Measurements from ENCODE around the gene KCNQ1OT1. TPM values are rescaled to one million over a fixed set of nuclear protein-coding genes. Genes with fewer than 3 reads are reported as not detected.

The KCNQ1OT1 gene
- total RNA-seq, 1 experiment from 2014 or later = 1.2 TPM

DNA sequence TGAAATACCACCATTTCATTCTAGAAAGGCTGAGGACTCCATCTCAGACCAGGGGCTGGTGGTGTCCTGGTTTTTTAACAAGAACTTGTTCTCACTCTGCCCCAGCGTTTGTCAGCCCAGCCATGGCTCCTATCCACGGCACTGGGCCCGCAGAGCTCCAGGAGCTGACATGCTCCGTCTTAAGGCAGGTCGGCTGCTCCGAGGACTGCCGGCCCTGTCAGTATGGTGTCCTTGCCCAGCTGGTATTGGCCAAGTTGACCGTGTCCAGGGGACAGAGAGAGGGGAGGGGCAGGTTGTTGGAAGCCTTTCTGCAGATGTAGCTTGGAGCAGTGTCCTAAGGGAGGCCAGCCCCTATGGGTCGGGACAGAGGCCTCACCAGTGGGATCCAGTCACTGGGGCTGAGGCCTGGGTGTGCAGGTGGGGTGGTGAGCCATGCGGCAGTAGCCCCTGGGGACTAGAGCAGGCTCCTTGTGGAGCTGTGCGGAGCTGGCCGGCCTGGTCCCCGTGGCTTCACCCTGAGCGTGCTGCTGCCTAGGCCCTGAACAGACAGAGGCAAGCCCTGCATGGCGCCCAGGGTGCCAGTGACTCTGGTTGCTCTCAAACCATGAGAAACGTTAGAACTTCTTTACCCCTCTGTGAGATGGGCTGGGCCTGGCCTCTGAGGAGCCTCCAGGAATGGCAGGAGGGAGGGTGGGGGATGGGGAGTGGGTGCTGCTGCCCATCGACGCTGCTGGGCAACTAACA is 39.9 kb upstream of the KCNQ1OT1 start:
- no CpG with 5 or more reads among the region's 18 CpGs for WGBS (ENCODE audit: extremely low coverage, insufficient read length, low lambda C conversion rate)
- no peak overlapping the region for H3K27ac ChIP-seq (ENCODE audit: insufficient read length, low read depth, low read length)
- no peak overlapping the region for H3K56ac ChIP-seq (ENCODE audit: insufficient read length, low read depth, low read length)
- H3K4me1 ChIP-seq (ENCODE audit: insufficient read depth, low read length) = no peaks in the 10 kb centered on the region
- H2AK5ac ChIP-seq (ENCODE audit: insufficient read length, low read length) = no peak overlapping the region
- no peak overlapping the region for H2BK120ac ChIP-seq (ENCODE audit: low read depth, low read length, poor library complexity, severe bottlenecking)
- no peak for DNase-seq
- no peak overlapping the region for H2BK15ac ChIP-seq (ENCODE audit: low read depth, low read length)
- Mint-ChIP-seq H3K36me3 (ENCODE audit: insufficient read depth in 1 of 3, low read depth in 3 of 3) (no peaks in the 10 kb centered on the region; a peak in 2 of 7 replicates), H3K9me3 (peaks cover 2 to 3% of the 10 kb centered on the region in 2 experiments; a peak in 3 of 5 replicates), H3K27me3 (ENCODE audit: low read depth) (peaks cover 89% of the 10 kb centered on the region), H3K27ac (no peak overlapping the region), H3K4me3 (no peak overlapping the region), H3K4me1 (peaks cover 0 to 8% of the 10 kb centered on the region in 2 experiments; a peak in 2 of 4 replicates)
- H3K4me2 ChIP-seq (ENCODE audit: insufficient read depth, insufficient read length, low read length) = no peak overlapping the region
- no peaks in the 10 kb centered on the region for H4K20me1 ChIP-seq (ENCODE audit: control insufficient read depth, insufficient read depth, insufficient read length)
- no peaks in the 10 kb centered on the region for H3K23me2 ChIP-seq (ENCODE audit: insufficient read length, low read depth, low read length, poor library complexity, severe bottlenecking)
- H4K8ac ChIP-seq (replicated peaks; ENCODE audit: insufficient read length, low read depth, low read length) = no peak overlapping the region
- no peak overlapping the region for H3T11ph ChIP-seq (ENCODE audit: low read length)
- H3K4ac ChIP-seq (ENCODE audit: low read depth, low read length) = no peak overlapping the region
- H2BK5ac ChIP-seq (ENCODE audit: insufficient read length, low read length) = no peak overlapping the region
- TF ChIP-seq, protein P1, sequence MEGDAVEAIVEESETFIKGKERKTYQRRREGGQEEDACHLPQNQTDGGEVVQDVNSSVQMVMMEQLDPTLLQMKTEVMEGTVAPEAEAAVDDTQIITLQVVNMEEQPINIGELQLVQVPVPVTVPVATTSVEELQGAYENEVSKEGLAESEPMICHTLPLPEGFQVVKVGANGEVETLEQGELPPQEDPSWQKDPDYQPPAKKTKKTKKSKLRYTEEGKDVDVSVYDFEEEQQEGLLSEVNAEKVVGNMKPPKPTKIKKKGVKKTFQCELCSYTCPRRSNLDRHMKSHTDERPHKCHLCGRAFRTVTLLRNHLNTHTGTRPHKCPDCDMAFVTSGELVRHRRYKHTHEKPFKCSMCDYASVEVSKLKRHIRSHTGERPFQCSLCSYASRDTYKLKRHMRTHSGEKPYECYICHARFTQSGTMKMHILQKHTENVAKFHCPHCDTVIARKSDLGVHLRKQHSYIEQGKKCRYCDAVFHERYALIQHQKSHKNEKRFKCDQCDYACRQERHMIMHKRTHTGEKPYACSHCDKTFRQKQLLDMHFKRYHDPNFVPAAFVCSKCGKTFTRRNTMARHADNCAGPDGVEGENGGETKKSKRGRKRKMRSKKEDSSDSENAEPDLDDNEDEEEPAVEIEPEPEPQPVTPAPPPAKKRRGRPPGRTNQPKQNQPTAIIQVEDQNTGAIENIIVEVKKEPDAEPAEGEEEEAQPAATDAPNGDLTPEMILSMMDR (conservative IDR thresholded peaks at IDR 0.05) = no peak
- H2AFZ ChIP-seq (ENCODE audit: low read length) = no peak overlapping the region
- no peak overlapping the region for H4K91ac ChIP-seq (ENCODE audit: insufficient read length, low read depth, low read length)
- H3K18ac ChIP-seq (ENCODE audit: insufficient read length, low read depth, low read length) = no peak overlapping the region
- H3K23ac ChIP-seq (ENCODE audit: insufficient read length, low read depth, low read length) = no peak overlapping the region
- no peak overlapping the region for H3K14ac ChIP-seq (ENCODE audit: insufficient read depth, low read length)
- H3K9me3 ChIP-seq (ENCODE audit: control insufficient read depth, low read depth, low read length) = no peaks in the 10 kb centered on the region
- no peaks in the 10 kb centered on the region for H3K79me2 ChIP-seq (ENCODE audit: insufficient read depth, low read length)
- no peak overlapping the region for H2BK12ac ChIP-seq (ENCODE audit: insufficient read length, low read depth, low read length)
- H3K9ac ChIP-seq (ENCODE audit: extremely low read depth, insufficient read length, low read length) = no peak overlapping the region
- no peak overlapping the region for H4K5ac ChIP-seq (ENCODE audit: insufficient read length, low read depth, low read length)
- H3K79me1 ChIP-seq (ENCODE audit: insufficient read depth, low read depth, low read length, poor library complexity, severe bottlenecking) = no peaks in the 10 kb centered on the region
- H3K27me3 ChIP-seq (ENCODE audit: insufficient read depth, low read length) = no peaks in the 10 kb centered on the region; the same call in 1 of the 2 replicates
- no peak overlapping the region for H2BK20ac ChIP-seq (ENCODE audit: low read depth, low read length, poor library complexity, severe bottlenecking)
